RWPE1 (cell line): ENCODE data around the gene ENPP6.

Source experiments
- CTCF ChIA-PET: fragments of 350-600 bp; sonication (Branson Sonifier 250); formaldehyde crosslinking; extraction: SDS; loops from one replicate; lab custom pipeline; 2021; lab: Yijun Ruan, JAX
- POLR2A ChIA-PET: fragments of 400-600 bp; formaldehyde crosslinking; extraction: SDS; loops from one replicate; lab custom pipeline; 2020; ENCODE audit warnings: antibody characterized with exemption; ENCODE audit not compliant: low non-redundant PET; lab: Yijun Ruan, JAX
- DNase-seq: peaks from one replicate; pipeline ENCODE4 v3.0.0; 2012; ENCODE audit warnings: low spot score
- H3K27ac ChIP-seq: fragments of 450-650 bp; 2 replicates; pipeline ENCODE4 v1.5.1; 2017
- CTCF ChIP-seq: fragments of 450-650 bp; conservative IDR thresholded peaks from 2 replicates; pipeline ENCODE4 v1.5.1; 2017; ENCODE audit warnings: low read depth, mild to moderate bottlenecking

Gene ENPP6

GRCh38 chr4:184197536-184198082 lies 20.1 kb downstream of the ENPP6 start:
- CTCF ChIA-PET, result interaction anchor here (0.9 kb wide), 1 partner anchor 67 kb away, joined by 4 read pairs; no protein-coding TSS in a partner anchor

DNA sequence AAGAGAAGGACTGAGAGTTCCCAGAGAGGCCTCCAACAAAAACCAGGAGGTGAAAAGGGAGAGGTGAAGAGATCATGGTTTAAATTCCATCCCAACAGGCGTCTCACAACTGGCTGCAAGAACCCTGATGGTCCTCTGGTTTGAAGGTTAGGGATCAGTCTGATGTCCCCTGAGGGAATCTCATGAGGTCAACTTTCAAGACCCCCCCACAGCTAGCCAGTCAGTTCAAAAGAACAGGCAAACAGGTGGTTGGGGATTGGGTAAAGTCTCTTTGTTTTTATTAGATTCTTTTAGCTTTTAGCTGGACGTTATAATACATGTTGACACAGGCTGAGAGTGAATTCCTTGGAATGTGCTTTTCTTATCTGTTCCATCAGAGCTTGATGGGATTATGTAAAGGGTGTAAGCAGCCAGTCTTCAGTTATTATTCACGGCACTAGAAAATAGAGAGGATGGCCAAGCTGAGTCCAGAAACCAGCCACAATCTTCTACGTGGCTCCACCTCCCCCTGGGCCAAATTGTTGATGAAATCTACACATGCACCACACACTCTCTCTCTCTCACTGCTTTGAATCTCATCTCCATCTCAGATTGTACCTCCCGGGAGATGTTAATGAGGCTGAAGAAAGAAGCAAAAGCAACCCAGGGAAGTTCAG lies 20.8 kb downstream of the ENPP6 start:
- TF ChIP-seq CTCF, result no peak
- no peak overlapping the region for H3K27ac ChIP-seq
- CTCF ChIA-PET, result interaction anchor here (0.9 kb wide), 1 partner anchor 68 kb away, joined by 4 read pairs; no protein-coding TSS in a partner anchor
- POLR2A ChIA-PET, result no interaction called here
- peak; percentile 34 for DNase-seq

More at GRCh38 chr4:184197536-184198082, 20.1 kb downstream of the ENPP6 start:
- H3K27ac ChIP-seq, result no peak overlapping the region
- POLR2A ChIA-PET, result no interaction called here
- no peak for DNase-seq
- no peak for TF ChIP-seq CTCF

DNA sequence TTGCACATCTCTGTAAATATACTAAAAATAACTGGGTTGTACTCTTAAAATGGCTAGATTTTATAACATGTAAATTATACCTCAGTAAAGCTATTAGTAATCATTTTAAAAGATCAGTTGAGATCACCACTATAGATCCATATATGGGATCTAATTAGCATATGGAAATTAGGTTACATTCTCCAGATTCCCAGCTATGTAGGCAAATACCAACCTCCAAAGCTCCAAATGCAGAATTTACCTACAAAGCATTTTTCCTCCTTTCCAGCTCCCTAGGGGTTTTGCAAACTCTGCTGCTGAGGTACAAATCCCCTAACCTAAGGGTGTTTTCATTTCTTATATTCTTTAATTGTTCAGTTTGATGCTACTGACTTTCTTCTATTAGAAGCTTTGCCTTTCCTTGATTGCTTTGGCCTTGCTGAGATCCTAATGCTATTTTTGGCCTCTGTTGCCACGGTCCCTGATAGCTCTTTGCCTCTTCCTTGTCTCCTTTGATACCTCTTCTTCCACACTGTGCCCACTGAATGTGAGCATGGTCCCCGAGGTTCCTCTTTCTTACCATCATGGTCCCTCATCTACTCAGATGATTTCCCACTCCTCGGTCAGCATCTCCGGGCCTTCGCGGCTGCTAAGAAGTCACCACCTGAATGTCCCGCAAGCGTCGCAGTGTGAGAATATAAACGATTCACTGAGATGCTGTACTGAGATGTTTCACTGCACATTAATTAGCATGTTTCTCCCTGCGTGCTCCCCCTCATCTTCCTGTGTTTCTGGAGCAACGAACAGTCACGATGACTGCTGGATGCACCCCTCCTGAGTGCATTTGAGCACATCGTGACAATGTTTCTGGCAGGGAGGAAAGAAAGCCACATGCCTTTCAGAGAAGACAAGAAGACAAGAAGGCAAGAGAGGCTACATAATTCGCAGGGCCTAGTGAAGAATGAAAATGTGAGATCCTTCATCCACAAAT lies 23.8 kb downstream of the ENPP6 start:
- ChIA-PET POLR2A (no interaction called here), CTCF (no interaction called here)
- no peak for DNase-seq
- H3K27ac ChIP-seq, result no peak overlapping the region
- no peak for TF ChIP-seq CTCF

GRCh38 chr4:184192933-184193332 lies 24.7 kb downstream of the ENPP6 start:
- ChIA-PET CTCF (no interaction called here), POLR2A (no interaction called here)
- DNase-seq, result no peak
- H3K27ac ChIP-seq, result no peak overlapping the region
- TF ChIP-seq CTCF, result no peak

DNA sequence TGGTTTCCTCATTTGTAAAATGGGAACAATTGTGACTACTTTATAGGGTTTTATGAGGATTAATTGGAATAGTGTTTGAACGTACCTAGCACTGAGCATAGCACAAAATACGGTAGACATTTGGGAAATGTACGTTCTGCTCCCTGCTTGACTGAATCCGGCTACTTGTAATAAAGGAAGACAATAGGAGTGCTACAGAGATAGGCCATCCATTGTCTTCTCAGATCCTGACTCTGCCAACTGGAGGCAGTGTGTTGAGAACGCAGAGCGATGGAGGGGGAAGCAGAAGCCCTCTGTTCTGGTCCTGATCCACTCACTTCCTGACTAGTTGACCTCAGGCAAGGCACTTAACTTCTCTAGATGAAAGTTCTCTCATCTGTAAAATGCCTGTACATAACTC lies 26.4 kb downstream of the ENPP6 start:
- ChIA-PET POLR2A (no interaction called here), CTCF (no interaction called here)
- DNase-seq, result no peak
- TF ChIP-seq CTCF, result no peak
- no peak overlapping the region for H3K27ac ChIP-seq

- no peak for TF ChIP-seq CTCF
- ChIA-PET CTCF (no interaction called here), POLR2A (no interaction called here)
- no peak overlapping the region for H3K27ac ChIP-seq
- no peak for DNase-seq
Observed at GRCh38 chr4:184190711-184191110, 27.0 kb downstream of the ENPP6 start.
